Measurements from ENCODE around the gene STARD3NL.
"Not testable (repeated sequence)": the region's sequence is repeated elsewhere in the genome, so short reads cannot be mapped to it uniquely, and the experiment has no call there.

STARD3NL gene

DNA sequence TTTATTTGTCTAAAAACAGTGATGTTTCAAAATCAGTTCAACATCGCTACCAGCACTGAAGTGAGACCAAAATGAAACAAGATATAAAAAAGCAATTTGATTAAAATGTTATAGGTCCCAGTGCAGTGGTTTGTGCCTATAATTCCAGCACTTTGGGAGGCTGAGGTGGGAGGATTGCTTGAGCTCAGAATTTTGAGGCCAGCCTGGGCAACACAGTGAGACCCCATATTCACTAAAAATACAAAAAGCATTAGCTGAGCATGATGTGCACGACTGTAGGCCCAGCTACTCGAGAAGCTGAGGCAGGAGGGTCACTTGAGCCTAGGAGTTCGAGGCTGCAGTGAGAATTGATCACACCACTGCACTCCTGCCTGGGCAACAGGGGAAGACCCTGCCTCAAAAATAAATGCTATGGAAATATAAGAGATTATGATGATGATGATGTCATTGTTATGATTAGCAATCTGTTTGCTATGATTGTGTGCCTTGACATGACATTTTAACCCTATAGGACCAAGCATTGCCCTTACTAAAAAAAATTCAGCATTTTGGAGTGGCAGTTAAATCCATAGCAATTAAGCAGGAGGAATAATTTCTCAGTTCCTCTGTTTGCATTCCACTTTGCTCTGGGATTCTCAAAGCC is 91.8 kb downstream of the STARD3NL start:
- not testable (repeated sequence) for DNase-seq

DNA sequence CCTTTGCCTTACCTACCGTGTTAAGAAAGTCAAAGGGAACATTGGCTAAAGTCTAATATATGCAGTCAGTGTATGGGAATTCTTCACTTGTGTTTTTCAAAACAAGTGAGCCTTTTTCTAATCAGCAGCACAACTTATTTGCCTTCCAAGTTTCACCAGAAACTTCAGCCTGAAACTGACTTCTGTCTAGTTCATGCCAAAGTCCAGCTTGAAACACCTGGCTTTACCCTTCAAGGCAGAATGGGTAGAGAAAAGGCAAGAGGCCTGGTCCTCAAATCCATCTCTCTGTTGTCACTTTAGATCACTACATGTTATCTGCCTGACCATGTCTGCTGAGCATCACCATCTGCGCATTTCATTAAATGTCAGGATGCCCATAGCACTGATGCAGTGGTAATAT is 92.4 kb downstream of the STARD3NL start:
- not testable (repeated sequence) for DNase-seq

DNA sequence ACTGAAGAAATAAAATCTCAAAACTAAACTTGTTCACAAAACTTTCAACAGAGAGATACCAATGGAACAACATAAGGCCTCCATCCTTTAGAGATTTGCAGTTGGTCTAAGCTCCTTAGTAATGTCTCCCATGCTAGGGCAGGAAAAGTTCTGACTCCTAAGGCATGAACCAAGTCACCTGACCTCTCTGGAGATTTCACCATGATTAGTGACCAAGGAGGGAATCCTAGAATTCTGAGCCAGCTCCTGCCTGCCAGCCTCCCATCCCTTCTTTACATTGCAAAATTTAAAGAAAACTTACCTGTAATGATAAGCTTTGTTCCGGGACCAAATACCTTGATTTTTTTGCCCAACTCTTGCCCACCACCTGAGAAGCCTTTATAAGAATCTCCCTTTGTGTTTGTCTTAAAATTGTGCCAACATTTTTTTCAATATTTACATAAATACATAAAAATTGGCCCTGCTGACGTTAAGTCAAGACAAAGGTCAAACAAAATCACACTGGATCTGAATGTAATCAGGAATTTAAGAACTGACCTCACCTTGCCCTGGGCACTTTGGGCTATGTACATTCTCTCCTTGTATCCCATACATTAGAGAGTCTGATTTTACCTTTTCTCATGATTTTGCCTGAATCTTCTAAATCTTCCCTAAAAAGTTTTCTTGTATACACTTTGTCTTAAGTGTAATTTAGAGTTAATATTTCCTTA is 95.4 kb downstream of the STARD3NL start, which contains the start of gene TARP:
Gene TARP (minus strand): TSS at position 351 of the 710 bp plus-strand sequence.
- DNase-seq, result no peak

DNA sequence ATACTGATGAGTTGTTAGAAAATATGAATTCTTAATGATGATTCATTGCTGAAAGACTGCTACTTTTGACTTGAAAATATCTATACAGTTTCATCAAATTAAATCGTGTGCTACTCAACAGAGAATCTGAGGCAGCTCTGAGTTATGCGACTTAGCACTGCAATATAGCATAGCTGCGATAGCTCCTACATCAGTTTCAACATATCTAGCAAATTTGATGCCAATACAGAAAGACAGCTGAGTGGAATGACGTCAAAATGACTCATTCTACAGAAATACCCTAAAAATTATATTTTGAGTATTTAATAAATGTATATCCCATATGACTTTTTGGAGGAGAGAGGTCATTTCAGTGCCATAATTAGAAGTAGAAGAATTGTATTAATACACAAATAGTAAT is 96.4 kb downstream of the STARD3NL start:
- no peak for DNase-seq

DNA sequence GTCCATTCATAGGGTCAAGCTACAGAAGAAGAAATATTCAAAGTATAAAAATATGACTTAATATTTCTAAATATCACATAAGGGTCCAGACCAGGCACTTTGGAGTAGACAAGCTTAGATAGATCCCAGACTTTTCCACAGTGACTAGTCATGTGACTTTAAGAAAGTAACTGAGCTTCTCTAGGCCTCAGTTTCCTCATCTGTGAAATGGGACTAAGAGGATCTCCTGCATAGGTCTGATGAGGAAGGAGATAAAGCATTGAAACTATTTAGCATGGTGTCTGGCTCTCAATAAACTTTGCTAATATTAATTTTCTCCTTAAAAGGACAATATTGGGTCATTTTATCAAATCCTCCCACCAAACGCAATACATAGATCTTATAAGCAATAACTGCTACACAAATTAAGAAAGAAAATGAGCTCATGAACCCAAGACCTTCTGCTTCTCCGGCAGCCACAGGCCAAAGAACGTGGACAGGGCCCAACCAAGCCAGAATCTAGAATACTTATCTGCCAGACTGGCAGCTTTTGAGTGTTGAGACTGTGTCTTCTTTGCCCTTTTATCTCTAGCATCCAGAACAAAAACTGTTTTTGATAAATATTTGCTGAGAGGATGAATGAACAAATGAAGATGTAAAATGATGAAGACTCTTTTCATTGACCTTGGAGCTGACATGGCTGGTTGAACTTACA is 97.0 kb downstream of the STARD3NL start:
- no peak for DNase-seq

DNA sequence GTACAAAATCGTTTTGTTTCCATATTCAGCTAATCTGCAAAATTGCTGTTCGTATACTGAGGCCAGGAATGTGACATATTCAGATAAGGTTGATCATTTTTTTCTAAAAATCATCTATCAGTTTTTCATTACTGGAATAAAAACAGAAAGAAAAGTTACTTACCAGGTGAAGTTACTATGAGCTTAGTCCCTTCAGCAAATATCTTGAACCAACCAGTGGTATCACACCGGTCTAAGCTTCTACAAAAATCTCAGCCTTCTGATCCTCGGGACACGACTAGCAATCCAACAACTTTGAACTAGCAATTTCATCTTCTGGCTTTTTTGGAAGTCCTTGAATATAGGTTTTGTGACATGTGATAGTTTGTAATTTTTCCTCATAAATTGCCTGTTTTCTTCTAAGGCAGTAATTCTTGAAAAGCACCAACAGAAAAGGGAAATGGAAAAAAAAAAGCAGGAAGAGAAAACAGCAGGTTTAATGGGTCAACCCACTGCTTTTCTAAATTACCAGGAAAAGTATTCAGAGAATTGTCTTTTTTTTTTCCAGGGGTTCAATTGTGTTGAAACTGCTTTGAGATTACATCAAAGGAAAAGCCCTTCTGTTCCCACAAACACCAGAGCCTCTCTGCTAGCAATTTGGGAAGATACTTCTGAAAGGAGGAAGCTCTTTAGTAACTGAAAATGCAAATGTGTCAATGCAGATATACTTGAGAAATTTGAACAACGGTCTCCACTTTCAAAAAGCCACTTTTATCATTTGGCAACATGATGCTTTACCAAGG is 98.2 kb downstream of the STARD3NL start:
- no peak for DNase-seq

DNA sequence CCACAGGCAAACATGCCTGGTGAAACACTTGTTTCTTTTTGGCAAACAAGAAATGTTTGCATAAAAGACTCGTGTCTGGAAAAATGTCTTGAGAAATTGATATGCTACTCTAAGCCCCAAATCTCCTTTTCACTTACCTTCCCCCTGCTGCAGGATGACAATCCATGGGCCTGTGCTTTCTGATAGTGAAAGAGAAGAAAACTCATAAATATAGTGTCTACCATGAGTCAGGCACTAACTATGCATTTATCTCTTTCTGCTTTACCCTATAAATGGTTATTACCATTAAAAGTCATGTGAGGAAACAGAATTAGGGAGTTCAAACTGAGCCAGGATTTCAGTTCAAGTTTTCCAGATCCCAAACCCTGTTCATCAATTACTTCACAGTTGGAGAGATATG is 102.0 kb downstream of the STARD3NL start:
- DNase-seq, result no peak

Measured in eye (tissue), 1 donor.